C4-2B (cell line): ENCODE data around the gene TAF11L13.

Experiments
- ZFX ChIP-seq: fragments of 450-650 bp; IDR thresholded peaks from 2 replicates; pipeline ENCODE4 v1.6.1; 2017
- TF ChIP-seq, protein P1 (sequence below): fragments of 450-650 bp; conservative IDR thresholded peaks from 2 replicates; pipeline ENCODE4 v1.5.1; 2017; ENCODE audit warnings: mild to moderate bottlenecking

- TF ChIP-seq, protein P1, sequence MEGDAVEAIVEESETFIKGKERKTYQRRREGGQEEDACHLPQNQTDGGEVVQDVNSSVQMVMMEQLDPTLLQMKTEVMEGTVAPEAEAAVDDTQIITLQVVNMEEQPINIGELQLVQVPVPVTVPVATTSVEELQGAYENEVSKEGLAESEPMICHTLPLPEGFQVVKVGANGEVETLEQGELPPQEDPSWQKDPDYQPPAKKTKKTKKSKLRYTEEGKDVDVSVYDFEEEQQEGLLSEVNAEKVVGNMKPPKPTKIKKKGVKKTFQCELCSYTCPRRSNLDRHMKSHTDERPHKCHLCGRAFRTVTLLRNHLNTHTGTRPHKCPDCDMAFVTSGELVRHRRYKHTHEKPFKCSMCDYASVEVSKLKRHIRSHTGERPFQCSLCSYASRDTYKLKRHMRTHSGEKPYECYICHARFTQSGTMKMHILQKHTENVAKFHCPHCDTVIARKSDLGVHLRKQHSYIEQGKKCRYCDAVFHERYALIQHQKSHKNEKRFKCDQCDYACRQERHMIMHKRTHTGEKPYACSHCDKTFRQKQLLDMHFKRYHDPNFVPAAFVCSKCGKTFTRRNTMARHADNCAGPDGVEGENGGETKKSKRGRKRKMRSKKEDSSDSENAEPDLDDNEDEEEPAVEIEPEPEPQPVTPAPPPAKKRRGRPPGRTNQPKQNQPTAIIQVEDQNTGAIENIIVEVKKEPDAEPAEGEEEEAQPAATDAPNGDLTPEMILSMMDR, result no peak
- TF ChIP-seq ZFX, result no peak
Observed at GRCh38 chr5:17663182-17663581, 31.3 kb downstream of the TAF11L13 start.
